Stimulated activated CD8-positive, alpha-beta memory T cell treated with anti-CD3 and anti-CD28 coated beads, Interleukin-15, amount 100 ng/mL, for 4 hours (primary cell): ENCODE results near the gene NLRC5.
"Not testable (repeated sequence)": the region's sequence is repeated elsewhere in the genome, so short reads cannot be mapped to it uniquely, and the experiment has no call there.

ENCODE experiments used
- DNase-seq, 2 donors: peaks; one replicate each; pipeline ENCODE4 v3.0.0-alpha.2; 2020; ENCODE audit warnings: low read depth in 2 of 2

Gene NLRC5

GRCh38 chr16:57001026-57001679, 11.8 kb downstream of the NLRC5 start:
- DNase-seq, result no peak

GRCh38 chr16:57003439-57004386, 14.4 kb downstream of the NLRC5 start:
- no peak for DNase-seq

GRCh38 chr16:57004387-57005250, 15.3 kb downstream of the NLRC5 start:
- no peak for DNase-seq

GRCh38 chr16:57005597-57005996, 16.2 kb downstream of the NLRC5 start:
- not testable (repeated sequence) for DNase-seq

GRCh38 chr16:57007050-57007449, 17.7 kb downstream of the NLRC5 start:
- no peak for DNase-seq

GRCh38 chr16:57007530-57007929, 18.2 kb downstream of the NLRC5 start:
- no peak for DNase-seq

- DNase-seq, result no peak
Measured at GRCh38 chr16:57008440-57008839, 19.1 kb downstream of the NLRC5 start.

GRCh38 chr16:57009643-57010170, 20.4 kb downstream of the NLRC5 start:
- DNase-seq, result no peak

GRCh38 chr16:57012353-57012752, 23.0 kb downstream of the NLRC5 start:
- DNase-seq, result no peak

GRCh38 chr16:57013229-57013628, 23.9 kb downstream of the NLRC5 start:
- DNase-seq, result no peak

- DNase-seq, result no peak
Measured at GRCh38 chr16:57013902-57014301, 24.5 kb downstream of the NLRC5 start.

- DNase-seq, result no peak
Measured at GRCh38 chr16:57016301-57016700, 26.9 kb downstream of the NLRC5 start.

- DNase-seq, result no peak
Measured at GRCh38 chr16:57016831-57017230, 27.5 kb downstream of the NLRC5 start.

GRCh38 chr16:57017251-57017650, 27.9 kb downstream of the NLRC5 start:
- no peak for DNase-seq

- DNase-seq, result no peak
Measured at GRCh38 chr16:57019746-57020145, 30.4 kb downstream of the NLRC5 start.

GRCh38 chr16:57020651-57021050, 31.3 kb downstream of the NLRC5 start:
- DNase-seq, result no peak

GRCh38 chr16:57021757-57022156, 32.4 kb downstream of the NLRC5 start:
- no peak for DNase-seq

- DNase-seq, result no peak
Measured at GRCh38 chr16:57022445-57022844, 33.1 kb downstream of the NLRC5 start.

GRCh38 chr16:57023541-57024249, 34.3 kb downstream of the NLRC5 start:
- DNase-seq, result peak; percentile 58 to 63

GRCh38 chr16:57024894-57025680, 35.7 kb downstream of the NLRC5 start:
- no peak for DNase-seq
